Measurements from ENCODE around the gene SLC30A5. TPM values are rescaled to one million over a fixed set of nuclear protein-coding genes. Genes with fewer than 3 reads are reported as not detected.
A peak's percentile ranks its signal among the peaks of the same experiment; 100 is the strongest.

The SLC30A5 gene
- total and polyA plus RNA-seq, 9 of the 15 experiments (the other 6 are each of a cell fraction or from before 2014, with no cell fraction given) = 22.9 to 86.8 (median 62.5) TPM

GRCh38 chr5:69105996-69106906 is 12.4 kb downstream of the SLC30A5 start (continued):
- TF ChIP-seq RCOR1 (IDR thresholded peaks at IDR 0.05; ENCODE audit: borderline replicate concordance in 1 of 2, low read depth in 2 of 2, low read length in 2 of 2) (0 out of 4 replicates have a peak, but pooled peaks of 1 of the 2 experiments have one; percentile 46), MTA3 (IDR thresholded peaks at IDR 0.05; ENCODE audit: borderline replicate concordance) (no peak), TOE1 (IDR thresholded peaks at IDR 0.05; ENCODE audit: borderline replicate concordance) (no peak), TOE1 (CRISPR knock-in tag; IDR thresholded peaks at IDR 0.05; ENCODE audit: borderline replicate concordance, low read depth) (no peak), CXXC5 (CRISPR knock-in tag; IDR thresholded peaks at IDR 0.05) (no peak), CHD4 (IDR thresholded peaks at IDR 0.05; ENCODE audit: insufficient read depth, insufficient replicate concordance, low read depth, low read length, poor library complexity, severe bottlenecking) (no peak), NFIX (CRISPR knock-in tag; IDR thresholded peaks at IDR 0.05; ENCODE audit: low read depth) (no peak), ZNF398 (CRISPR knock-in tag; IDR thresholded peaks at IDR 0.05) (no peak), AFF1 (IDR thresholded peaks at IDR 0.05; ENCODE audit: low read depth in 1 of 2, partially characterized antibody in 2 of 2) (no peak), ZNF347 (CRISPR knock-in tag; IDR thresholded peaks at IDR 0.05; ENCODE audit: low read depth) (no peak), JUNB (CRISPR knock-in tag; conservative IDR thresholded peaks at IDR 0.05) (no peak), ZNF57 (CRISPR knock-in tag; IDR thresholded peaks at IDR 0.05) (no peak), GTF2F1 (IDR thresholded peaks at IDR 0.05; ENCODE audit: low read depth, low read length) (no peak), KLF6 (CRISPR knock-in tag; IDR thresholded peaks at IDR 0.05; ENCODE audit: borderline replicate concordance) (no peak), ZNF740 (CRISPR knock-in tag; IDR thresholded peaks at IDR 0.05) (no peak), ZNF740 (tag; IDR thresholded peaks at IDR 0.05) (no peak)
